NCI-H1436 treated with DMSO at 0.1 percent for 48 hours (cell line): ENCODE results near the gene ENDOU.

ENCODE experiments used
- DNase-seq: peaks from one replicate; lab custom pipeline; 2025; lab: John Stamatoyannopoulos, UW

Gene ENDOU

DNA sequence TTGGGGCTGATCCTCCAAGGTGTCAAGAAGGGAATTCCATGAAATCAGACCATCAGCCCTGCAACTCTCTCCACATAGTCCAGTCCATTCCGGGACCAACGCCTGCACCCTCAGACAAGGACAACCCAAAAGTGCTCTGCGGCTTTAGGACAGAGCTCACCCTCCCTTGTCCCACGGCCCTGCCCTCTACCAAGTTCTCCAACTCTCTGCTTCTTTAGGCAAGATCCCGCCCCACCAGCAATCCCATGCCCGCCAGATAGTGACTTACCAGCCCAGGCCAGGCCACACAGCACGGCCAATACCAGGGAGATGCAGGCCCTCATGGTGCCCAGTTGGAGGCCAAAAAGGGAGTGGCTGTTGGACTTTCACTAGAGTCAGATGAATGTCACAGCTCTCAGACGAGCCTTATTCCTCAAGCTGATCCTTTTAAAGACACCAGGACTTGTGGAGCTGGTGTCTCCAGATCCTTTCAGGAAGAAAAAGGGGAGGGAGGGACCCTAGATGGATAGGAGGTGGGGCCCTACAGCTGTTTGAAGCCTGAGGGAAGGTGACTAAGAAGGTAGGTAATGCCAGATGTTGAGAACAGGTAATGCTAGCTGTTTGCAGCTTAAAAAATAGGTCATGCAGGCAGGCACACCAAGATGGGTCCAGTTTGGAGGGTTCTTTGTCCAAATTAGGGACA, at the start of gene ENDOU:
ENDOU (minus strand) TSS at position 400 of the 682 bp plus-strand sequence; CDS start at position 323, 77 bp downstream.
- no peak for DNase-seq

GRCh38 chr12:47774663-47775062, 49.4 kb upstream of the ENDOU start:
- DNase-seq = no peak

DNA sequence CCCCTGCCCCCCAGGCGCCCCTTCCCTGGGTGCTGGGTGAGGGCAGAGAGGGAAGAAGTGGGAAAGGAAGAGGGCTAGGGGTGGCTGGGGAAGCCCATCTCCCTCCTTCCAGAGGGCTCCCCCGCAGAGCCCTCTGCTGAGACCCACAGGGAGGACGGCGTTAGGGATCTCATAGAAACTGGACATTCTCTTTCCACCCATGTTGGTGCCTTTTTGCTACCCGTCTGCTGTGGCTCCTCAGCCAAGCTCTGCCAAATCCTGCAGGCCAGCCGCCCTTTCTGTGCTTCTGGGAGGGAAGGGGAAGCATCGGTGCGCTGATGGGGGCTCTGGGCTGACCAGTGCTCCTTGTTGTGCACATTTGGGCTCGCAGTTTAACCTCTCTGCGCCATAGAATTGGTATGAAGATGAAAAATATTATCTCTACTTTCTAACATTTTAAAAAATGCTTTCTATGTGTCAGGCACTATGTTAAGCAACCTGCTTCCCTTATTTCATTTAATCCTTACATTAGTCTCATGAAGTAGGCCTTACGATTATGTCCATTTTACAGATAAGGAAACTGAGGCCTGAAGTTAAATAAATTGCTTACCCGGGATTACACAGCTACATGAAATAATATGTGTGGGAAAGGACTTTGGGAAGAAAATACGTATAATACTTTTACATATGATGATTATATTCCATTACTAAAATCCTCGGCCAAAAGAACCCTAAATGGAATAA, 48.7 kb upstream of the ENDOU start:
- DNase-seq = no peak

DNA sequence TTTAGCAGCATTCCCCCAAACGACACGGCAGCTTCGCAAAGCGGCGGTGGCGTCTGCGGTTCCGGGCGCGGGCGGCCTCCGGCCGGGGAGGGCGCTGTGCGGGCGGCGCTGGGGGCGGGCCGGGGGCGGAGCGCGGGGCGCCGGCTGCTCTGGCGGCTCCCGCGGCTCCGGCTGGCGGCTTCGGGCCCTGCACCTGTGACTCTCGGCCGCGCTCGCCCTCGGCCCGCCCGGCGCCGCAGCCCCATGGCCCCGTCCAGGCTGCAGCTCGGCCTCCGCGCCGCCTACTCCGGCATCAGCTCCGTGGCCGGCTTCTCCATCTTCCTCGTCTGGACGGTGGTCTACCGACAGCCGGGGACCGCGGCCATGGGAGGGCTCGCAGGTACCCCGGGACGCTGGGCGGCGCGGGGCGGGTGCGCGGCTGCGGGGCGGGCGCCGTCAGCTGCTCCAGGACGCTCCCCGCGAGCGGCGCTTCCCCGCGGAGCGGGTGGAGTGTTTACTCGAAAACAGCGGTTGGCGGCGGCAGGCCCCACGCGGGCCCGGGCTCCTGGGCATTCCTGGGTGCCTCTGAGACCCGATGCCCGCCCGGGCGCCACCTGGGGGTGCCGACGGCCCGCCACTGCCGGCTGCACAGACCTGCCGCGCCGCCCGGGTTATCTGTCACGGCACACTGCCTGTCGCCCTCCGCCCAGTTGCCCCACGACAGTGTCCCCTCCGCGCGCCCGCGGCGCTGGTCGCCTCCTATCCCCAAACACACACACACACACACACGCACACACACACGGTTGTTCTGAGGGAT, 48.0 kb upstream of the ENDOU start, which contains the start of gene SLC48A1:
SLC48A1 (plus strand) TSS at position 177 of the 796 bp plus-strand sequence; CDS start at position 244, 67 bp downstream.
- DNase-seq = no peak

DNA sequence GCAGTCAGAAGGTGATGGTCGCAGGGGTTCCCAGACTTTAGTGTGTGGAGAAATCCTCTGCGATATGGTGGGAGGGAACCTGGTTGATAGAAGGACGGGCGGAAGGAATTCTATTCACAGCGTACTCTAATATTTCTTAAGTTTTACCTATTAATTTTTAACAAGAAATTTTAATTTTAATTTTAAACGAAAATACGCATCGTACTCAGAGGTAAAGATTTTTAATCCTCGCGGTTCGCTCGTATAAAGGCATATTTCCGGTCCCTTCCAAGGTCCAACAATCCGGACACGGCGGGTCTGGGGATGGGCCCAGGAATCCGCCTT, 47.4 kb upstream of the ENDOU start:
- no peak for DNase-seq

DNA sequence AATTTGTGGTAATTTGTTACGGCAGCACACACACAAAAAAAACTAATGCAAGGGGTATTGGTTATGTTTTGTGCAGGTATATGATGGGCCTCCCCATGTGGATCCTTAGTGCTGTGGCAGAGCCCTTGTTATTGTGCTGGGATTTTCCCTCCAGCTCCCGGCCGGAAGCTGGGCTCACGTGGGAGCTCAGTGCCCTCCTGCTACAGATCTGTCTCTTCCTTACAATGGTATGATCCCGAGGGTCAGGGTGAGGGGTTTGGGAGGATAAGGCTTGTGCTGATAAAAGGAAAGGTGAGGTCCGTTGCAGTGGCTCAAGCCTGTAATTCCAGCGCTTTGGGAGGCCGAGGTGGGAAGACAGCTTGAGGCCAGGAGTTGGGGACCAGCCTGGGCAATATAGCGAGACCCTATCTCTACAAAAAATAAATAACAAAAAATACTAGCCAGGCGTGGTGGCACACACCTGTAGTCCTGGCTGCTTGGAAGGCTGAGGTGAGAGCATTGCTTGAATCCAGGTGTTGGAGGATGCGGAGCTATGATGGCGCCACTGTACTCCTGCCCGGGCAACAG, 46.9 kb upstream of the ENDOU start:
- no peak for DNase-seq

GRCh38 chr12:47771304-47771703, 46.0 kb upstream of the ENDOU start:
- DNase-seq = no peak

GRCh38 chr12:47770086-47770726, 44.9 kb upstream of the ENDOU start:
- no peak for DNase-seq

DNA sequence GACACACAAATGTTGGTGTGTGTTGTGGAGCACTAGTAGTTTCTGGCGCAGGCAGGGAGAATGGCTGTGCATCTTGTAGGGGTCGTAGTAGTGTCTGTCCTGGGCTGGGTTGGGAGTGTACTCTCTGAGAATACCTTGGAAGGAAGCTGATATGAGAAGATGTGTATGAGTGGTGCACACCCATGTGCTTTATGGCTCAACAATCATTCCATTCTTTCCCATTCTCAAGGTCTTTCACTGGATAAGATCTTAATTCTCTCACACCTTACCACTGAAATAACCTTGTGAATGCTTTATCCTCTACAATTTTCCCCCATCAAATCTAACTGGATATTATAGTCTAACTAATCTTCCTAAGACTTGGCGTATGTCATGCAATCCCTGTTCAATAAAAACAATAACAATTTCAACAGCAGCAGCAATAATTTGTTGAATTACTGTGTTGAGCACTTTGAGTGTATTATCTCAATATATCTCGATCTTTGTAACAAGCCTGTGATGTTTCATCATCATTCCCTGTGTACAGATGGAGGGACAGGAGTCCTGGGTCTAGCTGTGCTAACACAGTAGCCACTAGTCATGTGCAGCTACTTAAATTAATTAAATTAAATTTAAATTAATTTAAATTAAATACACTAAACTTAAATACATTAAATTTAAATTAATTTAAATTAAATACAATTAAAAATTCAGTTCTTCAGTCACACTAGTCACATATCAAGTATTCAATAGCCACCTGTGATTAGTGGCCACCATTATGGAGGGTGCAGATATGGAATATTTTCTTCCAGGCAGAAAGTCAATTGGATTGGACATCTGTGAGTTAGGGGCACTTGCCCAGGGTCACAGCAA, 44.2 kb upstream of the ENDOU start:
- no peak for DNase-seq

DNA sequence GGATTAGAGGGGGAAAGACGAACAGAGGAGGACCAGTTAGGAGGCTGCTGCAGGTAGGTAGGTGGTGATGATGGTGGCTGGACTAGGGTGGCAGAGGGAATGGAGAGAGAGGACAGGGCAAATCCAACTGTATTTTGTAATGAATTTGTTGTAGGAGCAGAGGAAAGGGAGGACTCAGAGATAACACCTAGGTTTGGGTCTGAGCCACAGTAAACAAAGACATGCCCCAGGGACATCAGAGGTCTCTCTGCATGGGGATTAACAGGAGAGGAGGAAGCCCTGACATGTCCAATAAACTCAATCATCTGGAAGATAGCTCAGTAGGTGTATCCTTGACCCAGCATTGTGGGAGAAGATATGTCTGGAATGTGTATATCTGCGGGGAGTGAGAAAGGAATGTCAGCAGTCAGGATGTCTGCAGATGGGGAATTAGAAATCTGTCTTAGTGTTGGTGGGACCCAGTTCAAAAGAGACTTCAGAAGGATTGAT, 43.1 kb upstream of the ENDOU start:
- DNase-seq = no peak

DNA sequence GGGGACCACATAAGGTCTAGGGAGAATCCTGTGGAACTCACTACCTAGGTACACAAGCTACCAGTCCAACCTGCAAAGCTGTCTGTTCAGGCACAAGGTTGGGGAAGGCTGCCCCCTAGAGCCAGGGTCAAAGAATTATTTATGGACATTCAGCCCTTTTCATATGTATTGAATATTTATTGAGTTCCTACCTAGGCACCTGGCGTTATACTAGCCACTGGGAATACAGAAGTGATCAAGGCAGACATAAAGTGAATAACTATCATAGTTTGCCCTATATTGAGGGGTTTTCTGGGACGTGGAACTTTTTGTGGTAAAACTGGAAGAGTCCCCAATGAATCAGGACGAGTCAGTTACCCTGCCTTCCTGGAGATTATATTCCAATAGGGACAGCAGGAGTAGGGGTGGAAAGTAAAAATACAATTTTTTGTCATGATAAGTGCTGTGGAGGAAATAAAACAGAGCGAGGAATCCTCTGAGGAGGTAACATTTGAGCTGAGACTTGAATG, 42.0 kb upstream of the ENDOU start:
- DNase-seq = no peak

DNA sequence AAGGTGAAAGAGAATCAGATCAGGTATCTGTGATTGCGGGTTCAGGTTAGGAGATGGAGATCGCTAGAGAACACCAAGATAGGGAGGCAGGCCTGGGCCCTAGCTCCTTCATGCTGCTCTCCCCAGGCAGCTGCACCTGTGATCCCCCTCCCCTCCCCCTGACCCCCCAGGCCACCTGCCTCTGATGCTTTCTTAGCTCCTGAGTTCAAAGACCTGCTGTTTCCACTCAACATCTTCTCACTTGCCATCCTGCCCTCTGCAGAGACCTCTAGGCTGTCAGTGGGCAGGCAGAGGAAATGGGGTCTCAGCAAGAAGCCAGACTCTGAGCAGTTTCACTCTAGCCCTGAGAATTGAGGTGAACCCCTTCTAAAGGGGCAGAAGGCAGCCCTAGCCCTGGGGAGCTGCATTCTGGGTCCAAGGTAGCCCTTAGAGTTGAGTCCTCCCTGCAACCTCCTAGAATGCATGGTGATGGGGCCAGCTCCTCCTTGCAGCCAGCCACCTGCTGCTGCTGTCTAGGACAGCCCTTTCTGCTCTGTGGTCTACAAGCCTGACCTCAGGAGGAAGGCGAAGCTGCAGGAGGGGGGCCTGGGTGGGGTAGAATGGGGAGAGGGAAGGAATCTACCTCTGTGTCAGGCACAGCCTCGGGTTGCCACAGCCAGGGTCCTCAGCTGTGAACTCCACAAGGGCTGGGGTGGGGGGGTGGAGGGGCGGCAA, 41.4 kb upstream of the ENDOU start:
- DNase-seq = no peak

GRCh38 chr12:47763481-47764346, 38.4 kb upstream of the ENDOU start:
- no peak for DNase-seq

DNA sequence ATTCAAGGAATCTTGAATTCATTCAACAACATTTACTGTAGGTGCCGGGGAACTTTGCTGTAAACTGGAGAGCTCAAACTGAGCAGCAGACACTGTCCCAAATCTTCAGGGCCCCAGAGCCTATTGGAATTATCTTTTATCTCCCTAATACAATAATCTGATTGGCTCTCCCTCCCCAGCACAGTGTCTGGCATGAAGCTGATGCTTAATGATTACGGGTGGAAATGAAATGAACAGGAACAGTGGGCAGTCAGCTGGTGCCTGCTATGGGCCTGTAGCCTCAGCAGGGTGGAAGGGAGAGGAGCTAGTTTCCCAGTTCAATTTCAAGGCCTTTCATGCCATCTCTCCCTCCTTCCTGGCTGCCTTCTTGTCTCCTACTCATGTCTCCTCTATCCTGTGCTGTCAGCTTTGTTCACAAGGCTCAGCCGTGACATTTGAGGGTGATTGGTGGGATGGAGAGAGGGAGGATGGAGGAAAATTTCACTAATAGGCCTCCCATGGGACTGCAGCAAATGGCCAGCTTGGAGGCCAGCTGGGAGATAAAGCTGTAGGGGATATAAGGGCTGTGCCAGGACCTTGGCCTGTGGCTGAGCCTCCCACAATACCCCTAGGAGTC, 37.7 kb upstream of the ENDOU start:
- no peak for DNase-seq

GRCh38 chr12:47758834-47759690, 33.8 kb upstream of the ENDOU start, which contains the start of gene RAPGEF3:
Gene RAPGEF3, minus strand, starts transcription at chr12:47758880. Its CDS starts 324 bp downstream, at chr12:47758556.
- no peak for DNase-seq

DNA sequence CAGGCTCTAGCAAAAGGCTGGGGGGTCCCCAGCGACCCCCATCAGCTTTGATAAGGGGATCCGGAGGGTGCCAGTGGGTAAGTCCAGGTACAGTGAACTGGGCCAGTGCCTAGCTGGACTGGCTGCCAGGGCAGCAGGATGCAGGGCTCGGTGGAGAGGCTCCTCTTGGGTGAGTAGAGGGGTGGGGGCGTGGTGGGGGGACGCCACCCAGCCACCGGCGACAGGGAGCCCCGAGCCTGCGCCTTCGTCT, 33.2 kb upstream of the ENDOU start:
- no peak for DNase-seq

DNA sequence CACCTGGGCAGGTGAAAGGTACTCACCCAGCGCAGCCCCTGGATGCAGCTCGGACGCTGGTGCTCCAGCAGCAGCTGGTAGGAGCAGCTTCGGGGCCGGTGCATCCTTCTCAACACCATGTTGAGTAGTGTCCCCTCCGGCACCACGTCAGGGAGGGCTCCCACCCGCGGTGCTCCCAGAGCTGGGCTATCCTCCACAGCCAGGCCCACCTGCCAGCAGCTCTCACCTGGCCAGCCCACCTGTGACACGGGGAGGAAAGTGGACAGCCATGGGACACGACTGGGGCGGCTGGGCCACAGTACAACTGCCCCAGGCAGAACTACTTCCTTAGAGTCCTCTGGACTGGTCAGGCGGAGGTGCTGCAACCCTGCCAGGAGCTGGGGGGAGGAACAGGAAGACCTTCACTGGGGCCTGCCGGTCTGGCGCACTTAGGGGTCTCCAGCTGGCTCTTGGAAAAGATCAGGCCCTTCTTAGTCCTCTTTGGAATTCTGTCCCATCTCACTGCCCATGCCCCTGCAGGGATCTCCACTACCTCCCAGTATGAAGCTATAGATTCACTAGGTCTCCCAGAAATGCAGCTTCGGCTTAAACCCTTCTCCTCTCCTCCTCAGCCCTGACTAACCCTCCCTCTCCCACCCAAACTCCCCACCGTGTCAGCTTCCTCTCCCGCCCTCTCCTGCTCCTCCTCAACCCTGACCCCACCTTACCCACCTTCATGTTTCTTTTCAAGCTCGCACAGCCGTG, 32.7 kb upstream of the ENDOU start:
- no peak for DNase-seq
